HL-60 (cell line): ENCODE measurements around the gene GZMM.

Experiments
- GABPA ChIP-seq: IDR thresholded peaks from 2 replicates; pipeline ENCODE4 v1.6.1; 2012; ENCODE audit warnings: low read depth
- SPI1 ChIP-seq: IDR thresholded peaks from 2 replicates; pipeline ENCODE4 v1.6.1; 2012; ENCODE audit warnings: low read depth, mild to moderate bottlenecking, borderline replicate concordance
- TF ChIP-seq, protein P1 (sequence below): IDR thresholded peaks from one replicate; pipeline ENCODE4 v1.5.1; 2011; ENCODE audit warnings: low read length, control low read depth, inconsistent platforms; ENCODE audit not compliant: insufficient read depth
- TF ChIP-seq, protein P2 (sequence below): IDR thresholded peaks from 2 replicates; pipeline ENCODE4 v1.6.1; 2012; ENCODE audit warnings: low read depth; ENCODE audit not compliant: insufficient replicate concordance

DNA sequence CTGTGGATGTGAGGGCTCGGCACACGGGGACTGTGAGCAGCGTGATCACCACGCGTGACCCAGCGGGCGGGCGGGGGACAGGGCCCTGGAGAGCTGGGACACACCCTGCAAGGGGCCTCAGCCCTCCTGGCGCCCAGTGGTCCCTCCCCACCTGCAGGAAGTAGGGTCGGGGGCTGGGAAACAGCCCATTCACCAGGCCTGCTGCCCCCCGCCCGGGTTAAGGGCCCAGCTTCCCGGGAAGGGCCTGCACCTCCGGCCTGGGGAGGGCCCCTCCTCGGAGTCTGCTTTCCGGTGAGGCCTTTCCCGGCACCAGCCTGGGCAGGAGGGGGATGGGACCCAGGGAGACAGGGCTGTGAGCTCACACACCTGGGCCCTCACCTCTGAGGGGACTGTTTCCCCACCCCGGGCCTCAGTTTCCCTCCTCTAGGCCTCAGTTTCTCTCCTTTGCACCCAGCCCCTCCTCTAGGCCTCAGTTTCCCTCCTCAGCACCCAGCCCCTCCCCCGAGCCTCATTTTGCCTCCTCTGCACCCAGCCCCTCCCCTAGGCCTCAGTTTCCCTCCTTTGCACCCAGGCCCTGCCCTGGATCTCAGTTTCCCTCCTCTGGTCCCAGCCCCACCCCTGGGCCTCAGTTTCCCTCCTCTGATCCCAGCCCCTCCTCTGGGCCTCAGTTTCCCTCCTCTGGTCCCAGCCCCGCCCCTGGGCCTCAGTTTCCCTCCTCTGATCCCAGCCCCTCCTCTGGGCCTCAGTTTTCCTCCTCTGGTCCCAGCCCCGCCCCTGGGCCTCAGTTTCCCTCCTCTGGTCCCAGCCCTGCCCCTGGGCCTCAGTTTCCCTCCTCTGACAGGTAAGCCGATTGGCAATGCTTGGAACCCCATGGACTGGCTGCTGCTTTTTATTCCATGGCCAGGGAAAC is 49.4 kb upstream of the GZMM start:
- TF ChIP-seq, protein P1, sequence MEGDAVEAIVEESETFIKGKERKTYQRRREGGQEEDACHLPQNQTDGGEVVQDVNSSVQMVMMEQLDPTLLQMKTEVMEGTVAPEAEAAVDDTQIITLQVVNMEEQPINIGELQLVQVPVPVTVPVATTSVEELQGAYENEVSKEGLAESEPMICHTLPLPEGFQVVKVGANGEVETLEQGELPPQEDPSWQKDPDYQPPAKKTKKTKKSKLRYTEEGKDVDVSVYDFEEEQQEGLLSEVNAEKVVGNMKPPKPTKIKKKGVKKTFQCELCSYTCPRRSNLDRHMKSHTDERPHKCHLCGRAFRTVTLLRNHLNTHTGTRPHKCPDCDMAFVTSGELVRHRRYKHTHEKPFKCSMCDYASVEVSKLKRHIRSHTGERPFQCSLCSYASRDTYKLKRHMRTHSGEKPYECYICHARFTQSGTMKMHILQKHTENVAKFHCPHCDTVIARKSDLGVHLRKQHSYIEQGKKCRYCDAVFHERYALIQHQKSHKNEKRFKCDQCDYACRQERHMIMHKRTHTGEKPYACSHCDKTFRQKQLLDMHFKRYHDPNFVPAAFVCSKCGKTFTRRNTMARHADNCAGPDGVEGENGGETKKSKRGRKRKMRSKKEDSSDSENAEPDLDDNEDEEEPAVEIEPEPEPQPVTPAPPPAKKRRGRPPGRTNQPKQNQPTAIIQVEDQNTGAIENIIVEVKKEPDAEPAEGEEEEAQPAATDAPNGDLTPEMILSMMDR, result no peak
- TF ChIP-seq, protein P2, sequence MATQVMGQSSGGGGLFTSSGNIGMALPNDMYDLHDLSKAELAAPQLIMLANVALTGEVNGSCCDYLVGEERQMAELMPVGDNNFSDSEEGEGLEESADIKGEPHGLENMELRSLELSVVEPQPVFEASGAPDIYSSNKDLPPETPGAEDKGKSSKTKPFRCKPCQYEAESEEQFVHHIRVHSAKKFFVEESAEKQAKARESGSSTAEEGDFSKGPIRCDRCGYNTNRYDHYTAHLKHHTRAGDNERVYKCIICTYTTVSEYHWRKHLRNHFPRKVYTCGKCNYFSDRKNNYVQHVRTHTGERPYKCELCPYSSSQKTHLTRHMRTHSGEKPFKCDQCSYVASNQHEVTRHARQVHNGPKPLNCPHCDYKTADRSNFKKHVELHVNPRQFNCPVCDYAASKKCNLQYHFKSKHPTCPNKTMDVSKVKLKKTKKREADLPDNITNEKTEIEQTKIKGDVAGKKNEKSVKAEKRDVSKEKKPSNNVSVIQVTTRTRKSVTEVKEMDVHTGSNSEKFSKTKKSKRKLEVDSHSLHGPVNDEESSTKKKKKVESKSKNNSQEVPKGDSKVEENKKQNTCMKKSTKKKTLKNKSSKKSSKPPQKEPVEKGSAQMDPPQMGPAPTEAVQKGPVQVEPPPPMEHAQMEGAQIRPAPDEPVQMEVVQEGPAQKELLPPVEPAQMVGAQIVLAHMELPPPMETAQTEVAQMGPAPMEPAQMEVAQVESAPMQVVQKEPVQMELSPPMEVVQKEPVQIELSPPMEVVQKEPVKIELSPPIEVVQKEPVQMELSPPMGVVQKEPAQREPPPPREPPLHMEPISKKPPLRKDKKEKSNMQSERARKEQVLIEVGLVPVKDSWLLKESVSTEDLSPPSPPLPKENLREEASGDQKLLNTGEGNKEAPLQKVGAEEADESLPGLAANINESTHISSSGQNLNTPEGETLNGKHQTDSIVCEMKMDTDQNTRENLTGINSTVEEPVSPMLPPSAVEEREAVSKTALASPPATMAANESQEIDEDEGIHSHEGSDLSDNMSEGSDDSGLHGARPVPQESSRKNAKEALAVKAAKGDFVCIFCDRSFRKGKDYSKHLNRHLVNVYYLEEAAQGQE, result no peak
- TF ChIP-seq GABPA (no peak), SPI1 (no peak)
